GM19452 (cell line): ENCODE measurements around the gene TWSG1.
"Not testable (repeated sequence)": the region's sequence is repeated elsewhere in the genome, so short reads cannot be mapped to it uniquely, and the experiment has no call there.

ENCODE experiments used
- ATAC-seq: cut with Tn5 transposase; IDR thresholded peaks from one replicate; pipeline ENCODE4 v1.9.1; 2021; ENCODE audit not compliant: unreplicated experiment

Gene TWSG1

GRCh38 chr18:9386879-9387278 lies 52.3 kb downstream of the TWSG1 start:
- ATAC-seq: no peak

GRCh38 chr18:9387891-9388290 lies 53.3 kb downstream of the TWSG1 start:
- no peak for ATAC-seq

- no peak for ATAC-seq
These were observed 55.1 kb downstream of the TWSG1 start for GRCh38 chr18:9389706-9390105.

- ATAC-seq: no peak
These were observed 58.2 kb downstream of the TWSG1 start for GRCh38 chr18:9392726-9393125.

GRCh38 chr18:9394046-9394445 lies 59.5 kb downstream of the TWSG1 start:
- no peak for ATAC-seq

GRCh38 chr18:9400197-9400596 lies 65.6 kb downstream of the TWSG1 start:
- ATAC-seq: no peak

- no peak for ATAC-seq
These were observed 66.6 kb downstream of the TWSG1 start for GRCh38 chr18:9401176-9401575.

- ATAC-seq: not testable (repeated sequence)
These were observed 67.9 kb downstream of the TWSG1 start for GRCh38 chr18:9402358-9403007.

- no peak for ATAC-seq
These were observed 69.4 kb downstream of the TWSG1 start for GRCh38 chr18:9403795-9404564.

- no peak for ATAC-seq
These were observed 70.0 kb downstream of the TWSG1 start for GRCh38 chr18:9404565-9405060.

GRCh38 chr18:9405130-9405529 lies 70.6 kb downstream of the TWSG1 start:
- no peak for ATAC-seq

- no peak for ATAC-seq
These were observed 71.4 kb downstream of the TWSG1 start for GRCh38 chr18:9405977-9406376.

- ATAC-seq: no peak
These were observed 75.9 kb downstream of the TWSG1 start for GRCh38 chr18:9410515-9410914.

- no peak for ATAC-seq
These were observed 79.0 kb downstream of the TWSG1 start for GRCh38 chr18:9413576-9413975.

GRCh38 chr18:9416563-9417072 lies 82.0 kb downstream of the TWSG1 start:
- no peak for ATAC-seq

- ATAC-seq: no peak
These were observed 82.7 kb downstream of the TWSG1 start for GRCh38 chr18:9417073-9417851.

- no peak for ATAC-seq
These were observed 83.6 kb downstream of the TWSG1 start for GRCh38 chr18:9418047-9418690.

GRCh38 chr18:9419956-9420631 lies 85.5 kb downstream of the TWSG1 start:
- no peak for ATAC-seq

GRCh38 chr18:9421096-9421900 lies 86.7 kb downstream of the TWSG1 start:
- no peak for ATAC-seq
